Neural progenitor cell (in vitro differentiated cells): ENCODE results near the gene CLIC5.

Experiments
- CTCF ChIP-seq: fragments of 200-600 bp; sonication (generic); IDR thresholded peaks from 2 replicates; pipeline ENCODE4 v1.5.1; 2017; ENCODE audit warnings: antibody characterized with exemption, mild to moderate bottlenecking
- EZH2 ChIP-seq: fragments of 200-600 bp; sonication (generic); IDR thresholded peaks from 2 replicates; pipeline ENCODE4 v1.6.1; 2017; ENCODE audit warnings: antibody characterized with exemption, mild to moderate bottlenecking, moderate library complexity

GRCh38 chr6:45983062-45983461 lies 32.6 kb downstream of the CLIC5 start:
- TF ChIP-seq CTCF (no peak), EZH2 (no peak)
